ENCODE results near the gene CLASP1.
A peak's percentile ranks its signal among the peaks of the same experiment; 100 is the strongest.

CLASP1 gene

DNA sequence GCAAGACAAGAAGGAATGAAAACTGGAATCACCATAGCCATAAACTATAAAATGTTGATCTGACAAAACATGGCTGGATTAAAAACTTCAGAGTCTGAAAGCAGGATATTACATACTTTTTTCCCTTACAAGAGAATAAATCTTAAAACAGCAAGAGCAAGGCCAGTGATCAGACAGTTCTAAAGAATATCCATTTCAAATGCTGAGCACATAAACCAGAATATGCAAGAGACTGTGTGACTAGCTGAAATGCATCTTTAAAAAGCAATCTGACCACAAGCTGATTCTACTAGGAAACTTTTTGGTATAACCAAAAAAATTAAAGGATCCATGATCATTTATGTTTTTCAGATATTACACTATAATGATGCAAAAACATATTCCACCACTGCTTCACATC lies 239.3 kb downstream of the CLASP1 start:
- CTCF ChIA-PET: interaction anchor here (1.4 kb wide), 1 partner anchor 12 kb away, joined by 3 read pairs; no protein-coding TSS in a partner anchor
- Mint-ChIP-seq H3K27ac (no peak overlapping the region), H3K36me3 (peaks cover 28% of the 10 kb centered on the region)

DNA sequence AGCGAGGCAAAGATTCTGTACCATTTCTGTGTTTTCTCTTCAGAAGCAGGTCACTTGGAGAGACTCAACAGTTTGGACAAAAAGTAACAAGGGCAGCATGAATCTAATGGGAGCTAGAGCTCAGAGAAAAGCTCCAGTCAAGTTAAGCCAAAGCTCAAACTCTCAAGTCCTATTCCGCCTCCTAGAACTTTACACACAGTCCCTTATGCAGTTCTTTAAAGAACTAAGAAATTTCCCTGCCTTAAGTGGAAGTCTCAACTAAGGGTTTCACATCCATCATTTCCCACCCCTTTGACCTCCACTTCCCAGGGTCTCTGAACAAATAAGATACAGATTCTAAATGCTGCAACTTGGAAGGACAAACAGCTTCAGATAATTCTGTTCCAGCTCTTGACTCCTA lies 239.9 kb downstream of the CLASP1 start:
- Mint-ChIP-seq H3K4me1 (no peaks in the 10 kb centered on the region), H3K9me3 (no peaks in the 10 kb centered on the region), H3K27me3 (no peaks in the 10 kb centered on the region), H3K4me3 (no peak overlapping the region), H3K36me3 (peaks cover 29% of the 10 kb centered on the region), H3K27ac (no peak overlapping the region)
- CTCF ChIA-PET: interaction anchor here (1.4 kb wide), 1 partner anchor 11 kb away, joined by 3 read pairs; no protein-coding TSS in a partner anchor
- no peak for DNase-seq

More for the DNA sequence above, 239.3 kb downstream of the CLASP1 start:
- no peaks in the 10 kb centered on the region for H3K9me3 Mint-ChIP-seq
- no peaks in the 10 kb centered on the region for H3K27me3 Mint-ChIP-seq
- no peak overlapping the region for H3K4me3 Mint-ChIP-seq
- no peak for DNase-seq
- H3K4me1 Mint-ChIP-seq: no peaks in the 10 kb centered on the region

DNA sequence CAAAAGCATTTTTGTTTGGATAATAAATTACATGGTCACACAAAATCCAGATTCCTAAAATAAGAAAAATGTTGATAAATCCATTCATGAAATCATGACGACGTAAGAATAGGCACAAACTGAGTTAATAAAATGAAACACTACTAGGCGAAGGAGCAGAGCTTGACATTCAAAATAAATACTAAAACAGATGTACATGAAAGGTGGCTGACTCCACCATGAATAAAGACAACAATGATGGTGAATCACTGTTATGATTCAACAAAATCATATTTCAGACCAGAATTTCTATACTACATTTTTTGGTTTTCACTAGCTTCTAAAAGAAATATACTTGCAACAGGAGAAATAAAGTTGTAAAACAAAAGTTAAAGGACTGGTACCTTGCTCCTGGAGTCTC lies 240.6 kb downstream of the CLASP1 start:
- H3K27ac Mint-ChIP-seq: no peak overlapping the region
- no peaks in the 10 kb centered on the region for H3K27me3 Mint-ChIP-seq
- no peak overlapping the region for H3K4me3 Mint-ChIP-seq

DNA sequence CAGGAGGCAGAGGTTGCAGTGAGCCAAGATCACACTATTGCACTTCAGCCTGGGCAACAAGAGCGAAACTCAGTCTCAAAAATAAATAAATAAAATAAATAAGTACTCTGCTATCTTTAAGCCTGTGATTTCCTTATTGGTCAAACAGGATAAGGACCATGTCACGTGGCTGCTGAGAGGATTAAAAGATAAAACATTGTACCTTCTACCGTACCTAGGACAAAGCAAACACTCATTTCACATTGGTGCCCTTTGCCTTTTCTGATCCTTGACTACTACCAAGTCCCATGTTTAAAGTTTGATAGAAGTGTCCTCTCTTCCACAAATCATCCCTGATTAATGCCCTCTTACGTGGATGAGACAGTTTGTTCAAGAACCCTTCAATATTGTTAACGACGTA lies 244.0 kb downstream of the CLASP1 start:
- CTCF ChIA-PET: no interaction called here
- no peak overlapping the region for H3K27ac Mint-ChIP-seq

More for the DNA sequence above, 240.6 kb downstream of the CLASP1 start:
- H3K4me1 Mint-ChIP-seq: no peaks in the 10 kb centered on the region
- peaks cover 29% of the 10 kb centered on the region for H3K36me3 Mint-ChIP-seq
- DNase-seq: no peak
- CTCF ChIA-PET: no interaction called here
- H3K9me3 Mint-ChIP-seq: no peaks in the 10 kb centered on the region

DNA sequence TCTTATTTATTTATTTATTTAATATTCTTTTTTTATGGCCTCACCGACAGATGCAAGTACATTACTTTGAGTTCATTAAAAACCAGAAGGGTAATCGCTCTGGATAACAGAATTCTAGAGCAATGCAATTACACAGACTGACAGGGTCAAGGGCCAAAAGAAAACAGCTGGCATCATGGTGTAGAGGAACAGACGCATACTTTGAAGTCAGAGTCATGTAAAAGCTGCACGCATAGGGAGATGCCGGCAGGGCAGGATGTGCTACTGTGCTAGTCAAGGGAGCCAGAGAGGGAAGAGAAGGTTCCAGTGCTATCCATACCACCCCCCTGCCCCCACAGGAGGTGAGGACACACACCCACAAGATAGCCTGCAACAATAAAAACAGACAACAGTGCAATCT lies 249.1 kb downstream of the CLASP1 start:
- Mint-ChIP-seq H3K27ac (no peak overlapping the region), H3K36me3 (peaks cover 26% of the 10 kb centered on the region), H3K9me3 (no peaks in the 10 kb centered on the region), H3K4me1 (no peaks in the 10 kb centered on the region), H3K27me3 (no peaks in the 10 kb centered on the region), H3K4me3 (no peak overlapping the region)
- no peak for DNase-seq
- CTCF ChIA-PET: no interaction called here

More for the DNA sequence above, 244.0 kb downstream of the CLASP1 start:
- no peaks in the 10 kb centered on the region for H3K9me3 Mint-ChIP-seq
- no peak overlapping the region for H3K4me3 Mint-ChIP-seq
- H3K27me3 Mint-ChIP-seq: no peaks in the 10 kb centered on the region
- H3K4me1 Mint-ChIP-seq: no peaks in the 10 kb centered on the region
- H3K36me3 Mint-ChIP-seq: peaks cover 32% of the 10 kb centered on the region
- no peak for DNase-seq

DNA sequence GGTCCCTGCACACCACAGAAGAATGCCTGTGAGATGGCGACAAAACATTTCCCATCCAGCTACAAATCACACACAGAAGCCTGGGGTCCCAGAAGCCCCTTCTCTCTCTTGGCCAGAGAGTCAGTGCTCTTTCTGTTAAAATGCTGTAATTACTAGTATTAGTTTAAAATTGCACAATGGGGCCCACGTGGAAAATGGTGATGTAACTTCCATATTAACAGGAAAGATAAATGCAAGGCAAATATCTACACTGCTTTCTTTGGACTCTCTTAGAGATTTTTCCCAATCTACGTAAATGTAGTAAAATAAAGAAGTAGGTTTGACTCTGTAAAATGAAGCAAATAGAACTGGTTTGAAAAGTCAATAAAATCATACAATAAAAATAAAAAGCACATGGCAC lies 250.4 kb downstream of the CLASP1 start:
- no peak for DNase-seq
- peaks cover 27% of the 10 kb centered on the region for H3K36me3 Mint-ChIP-seq
- no peak overlapping the region for H3K4me3 Mint-ChIP-seq
- H3K4me1 Mint-ChIP-seq: no peaks in the 10 kb centered on the region
- H3K9me3 Mint-ChIP-seq: no peaks in the 10 kb centered on the region
- H3K27ac Mint-ChIP-seq: no peak overlapping the region
- H3K27me3 Mint-ChIP-seq: no peaks in the 10 kb centered on the region
- CTCF ChIA-PET: interaction anchor here (1.0 to 1.1 kb wide), 2 partner anchors 11 kb away, joined by 3 read pairs; no protein-coding TSS in a partner anchor

DNA sequence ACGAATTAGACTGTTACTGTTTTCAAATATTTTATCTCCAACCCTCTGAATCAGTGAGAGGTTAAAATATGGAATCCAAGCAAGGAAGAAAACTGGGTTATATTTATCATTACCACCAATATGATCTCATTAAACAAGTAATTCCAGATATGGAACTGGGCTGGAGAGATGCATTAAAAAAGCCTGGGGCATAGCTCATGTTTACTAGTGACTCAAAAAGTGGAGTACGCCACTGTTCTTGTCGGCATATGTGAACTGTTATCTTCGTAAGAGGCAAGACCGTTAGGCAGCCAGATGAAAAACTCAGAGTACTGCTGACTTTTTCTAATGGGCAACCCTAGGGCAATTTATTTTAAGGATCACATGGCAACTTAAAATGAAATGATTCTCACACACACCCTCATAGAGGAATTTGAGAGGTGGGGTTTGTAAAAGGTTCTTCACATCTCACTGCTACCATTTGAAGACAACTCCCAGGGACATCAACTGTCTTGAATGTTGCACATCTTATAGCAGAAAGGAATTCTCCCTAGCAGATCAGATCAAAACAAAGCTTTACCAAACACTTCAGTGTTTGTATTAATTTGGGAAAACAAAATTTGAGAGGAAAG lies 259.1 kb downstream of the CLASP1 start:
- Mint-ChIP-seq H3K36me3 (peaks cover 22% of the 10 kb centered on the region), H3K27ac (no peak overlapping the region), H3K4me1 (no peaks in the 10 kb centered on the region), H3K4me3 (no peak overlapping the region), H3K27me3 (no peaks in the 10 kb centered on the region), H3K9me3 (no peaks in the 10 kb centered on the region)
- CTCF ChIA-PET: no interaction called here
- DNase-seq: no peak

DNA sequence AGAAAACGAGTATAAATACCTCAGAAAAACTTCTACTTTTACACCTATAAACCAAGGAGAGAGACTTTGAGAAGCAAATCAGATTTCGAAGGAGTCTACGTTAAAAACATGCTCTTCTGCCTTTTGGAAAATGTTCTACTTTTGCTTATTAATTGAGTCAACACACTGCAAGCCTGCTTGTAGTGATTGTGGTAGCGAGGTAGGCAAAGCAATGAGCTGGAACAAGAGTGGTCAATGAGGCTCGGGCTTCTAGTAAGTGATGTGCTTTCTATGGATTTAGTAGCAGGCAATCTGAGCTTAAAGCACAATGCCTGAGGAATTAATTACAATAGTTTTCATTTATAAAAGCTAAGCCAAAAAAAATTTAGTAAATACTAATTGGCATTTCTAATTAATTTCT lies 260.9 kb downstream of the CLASP1 start:
- H3K4me1 Mint-ChIP-seq: no peaks in the 10 kb centered on the region
- no peak overlapping the region for H3K4me3 Mint-ChIP-seq
- H3K36me3 Mint-ChIP-seq: peaks cover 21% of the 10 kb centered on the region
- no peaks in the 10 kb centered on the region for H3K27me3 Mint-ChIP-seq
- no peak for DNase-seq
- no peak overlapping the region for H3K27ac Mint-ChIP-seq
- CTCF ChIA-PET: interaction anchor here (1.0 kb wide), 1 partner anchor 10 kb away, joined by 3 read pairs; no protein-coding TSS in a partner anchor
- H3K9me3 Mint-ChIP-seq: no peaks in the 10 kb centered on the region

DNA sequence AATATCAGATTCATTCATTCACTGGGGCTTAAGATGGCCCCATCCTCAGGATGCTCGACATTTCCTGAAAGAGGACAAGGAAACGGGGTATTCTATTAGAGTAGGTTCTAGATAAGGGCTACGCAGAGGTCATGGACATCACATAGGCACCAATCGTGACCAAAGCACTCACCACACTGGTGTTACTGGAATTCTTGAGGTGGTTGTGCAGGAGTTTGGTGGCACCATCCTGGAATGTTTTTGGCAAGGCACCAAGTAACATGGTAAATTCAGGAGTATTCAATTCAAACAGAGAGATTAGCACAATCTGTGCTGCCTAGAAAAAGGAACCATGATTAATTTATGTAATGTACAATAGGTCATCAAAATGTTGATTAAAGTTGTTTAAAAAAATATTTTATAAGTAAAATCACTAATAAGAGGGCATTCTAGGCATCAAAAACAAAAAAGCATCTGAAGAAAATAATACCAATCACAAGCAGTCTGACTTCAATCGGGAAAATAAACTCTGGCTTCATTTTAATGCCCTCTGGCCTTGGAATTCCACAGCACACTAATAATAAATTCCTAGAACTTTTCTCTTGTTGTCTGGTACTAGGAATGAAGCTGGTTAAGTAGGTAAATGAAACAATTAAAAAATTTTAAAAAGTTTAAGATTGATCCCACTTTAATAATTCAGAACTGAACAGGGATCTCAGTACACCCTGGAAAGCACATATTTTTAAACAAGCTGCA lies 261.5 kb downstream of the CLASP1 start:
- CTCF ChIA-PET: interaction anchor here (1.0 kb wide), 1 partner anchor 10 kb away, joined by 3 read pairs; no protein-coding TSS in a partner anchor
- H3K36me3 Mint-ChIP-seq: peaks cover 20% of the 10 kb centered on the region

DNA sequence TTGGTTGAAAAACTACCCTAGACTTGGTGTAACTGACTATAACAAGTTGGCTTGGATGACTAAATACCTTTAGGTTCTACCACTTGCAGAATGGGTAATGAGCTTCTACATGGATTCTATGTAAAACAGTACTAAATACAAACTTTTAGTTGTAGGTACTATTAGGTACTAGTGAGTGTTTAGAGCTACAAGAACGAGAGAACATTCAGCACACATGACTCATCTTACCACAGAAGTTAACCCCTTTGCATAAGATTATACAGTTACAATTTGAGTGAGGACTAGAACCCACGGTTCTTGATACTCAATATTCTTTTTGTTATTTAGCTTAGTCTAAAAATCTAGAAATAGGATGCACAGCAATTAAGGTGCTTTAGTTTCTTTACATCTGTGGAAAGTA lies 262.6 kb downstream of the CLASP1 start:
- no peaks in the 10 kb centered on the region for H3K27me3 Mint-ChIP-seq
- H3K9me3 Mint-ChIP-seq: no peaks in the 10 kb centered on the region
- H3K27ac Mint-ChIP-seq: no peak overlapping the region
- H3K36me3 Mint-ChIP-seq: peaks cover 26% of the 10 kb centered on the region
- H3K4me1 Mint-ChIP-seq: no peaks in the 10 kb centered on the region
- no peak for DNase-seq
- CTCF ChIA-PET: interaction anchor here (0.9 to 1.7 kb wide), 2 partner anchors 16 to 31 kb away, joined by 3 to 5 read pairs; no protein-coding TSS in a partner anchor
- H3K4me3 Mint-ChIP-seq: no peak overlapping the region

More for the DNA sequence above, 261.5 kb downstream of the CLASP1 start:
- H3K4me1 Mint-ChIP-seq: no peaks in the 10 kb centered on the region
- no peaks in the 10 kb centered on the region for H3K27me3 Mint-ChIP-seq
- H3K4me3 Mint-ChIP-seq: no peak overlapping the region
- DNase-seq: no peak
- H3K9me3 Mint-ChIP-seq: no peaks in the 10 kb centered on the region
- H3K27ac Mint-ChIP-seq: peak overlapping the region; percentile 21

DNA sequence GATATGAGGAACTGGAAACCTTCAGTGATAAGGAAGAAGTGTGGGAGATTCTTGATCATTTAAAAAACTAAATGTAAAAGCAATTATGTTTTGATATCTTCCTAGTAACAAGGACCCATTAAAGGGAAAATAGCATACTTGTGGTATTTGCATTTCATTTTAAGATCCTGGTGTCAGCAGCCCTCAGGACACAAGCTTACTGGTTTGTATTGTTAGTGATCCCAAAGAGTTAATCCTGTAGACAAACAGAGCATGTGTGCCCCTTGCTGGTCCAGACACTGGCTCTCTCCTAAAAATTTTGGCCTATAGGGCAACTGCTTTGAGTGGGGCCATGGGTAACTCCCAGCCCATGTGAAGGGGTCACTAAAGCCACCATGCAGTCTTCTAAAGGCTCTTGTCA lies 263.2 kb downstream of the CLASP1 start:
- H3K4me1 Mint-ChIP-seq: no peaks in the 10 kb centered on the region
- H3K4me3 Mint-ChIP-seq: no peak overlapping the region
- H3K27me3 Mint-ChIP-seq: no peaks in the 10 kb centered on the region
- H3K27ac Mint-ChIP-seq: no peak overlapping the region
- CTCF ChIA-PET: interaction anchor here (0.9 to 1.7 kb wide), 2 partner anchors 17 to 30 kb away, joined by 3 to 5 read pairs; no protein-coding TSS in a partner anchor
- no peaks in the 10 kb centered on the region for H3K9me3 Mint-ChIP-seq
- DNase-seq: no peak
- H3K36me3 Mint-ChIP-seq: peaks cover 26% of the 10 kb centered on the region

DNA sequence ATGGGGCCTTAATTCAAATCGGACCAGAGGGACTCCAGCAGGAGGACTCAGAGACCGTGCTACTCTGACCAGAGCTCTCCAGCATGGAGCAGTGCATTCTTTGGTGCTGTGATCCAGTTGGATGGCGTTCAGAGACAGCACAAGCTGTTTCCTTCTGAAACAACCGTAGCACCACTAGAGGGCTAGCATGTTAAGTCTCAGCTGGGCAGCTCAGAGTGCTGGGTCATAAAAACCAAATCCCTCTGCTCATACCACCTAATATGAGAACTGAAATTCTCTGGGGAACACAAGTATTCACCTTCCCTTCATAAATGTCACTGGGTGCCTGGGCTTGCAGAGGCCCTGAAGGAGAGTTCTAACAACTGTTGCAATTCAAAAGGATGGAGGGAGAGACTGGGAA lies 266.5 kb downstream of the CLASP1 start:
- Mint-ChIP-seq H3K27ac (no peak overlapping the region), H3K27me3 (no peaks in the 10 kb centered on the region), H3K36me3 (peaks cover 34% of the 10 kb centered on the region), H3K4me1 (no peaks in the 10 kb centered on the region), H3K4me3 (no peak overlapping the region), H3K9me3 (no peaks in the 10 kb centered on the region)
- no peak for DNase-seq
- CTCF ChIA-PET: no interaction called here

DNA sequence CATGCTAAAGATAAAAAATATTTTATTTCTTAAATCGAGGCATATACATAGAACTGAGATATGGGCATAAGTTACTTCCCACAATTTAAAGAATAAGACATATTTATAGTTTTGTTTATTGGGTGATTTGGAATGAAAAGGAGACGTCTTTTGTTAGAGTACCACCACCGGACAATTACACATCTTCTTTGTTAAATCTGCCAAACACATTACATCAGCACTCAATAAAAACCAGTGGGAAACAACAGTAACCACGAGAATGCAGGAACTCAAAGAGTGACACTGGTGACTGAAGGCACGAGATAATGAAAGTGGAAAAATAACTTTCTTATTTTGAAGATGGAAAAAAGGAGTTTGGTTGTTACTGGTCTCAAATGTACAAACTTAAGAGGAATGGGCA lies 271.6 kb downstream of the CLASP1 start:
- no peak overlapping the region for H3K27ac Mint-ChIP-seq
- H3K4me1 Mint-ChIP-seq: no peaks in the 10 kb centered on the region
- H3K9me3 Mint-ChIP-seq: no peaks in the 10 kb centered on the region
- CTCF ChIA-PET: interaction anchor here (0.7 kb wide), 1 partner anchor 154 kb away, joined by 3 read pairs; no protein-coding TSS in a partner anchor
- H3K27me3 Mint-ChIP-seq: no peaks in the 10 kb centered on the region
- peaks cover 54% of the 10 kb centered on the region for H3K36me3 Mint-ChIP-seq
- H3K4me3 Mint-ChIP-seq: no peak overlapping the region
- DNase-seq: no peak

DNA sequence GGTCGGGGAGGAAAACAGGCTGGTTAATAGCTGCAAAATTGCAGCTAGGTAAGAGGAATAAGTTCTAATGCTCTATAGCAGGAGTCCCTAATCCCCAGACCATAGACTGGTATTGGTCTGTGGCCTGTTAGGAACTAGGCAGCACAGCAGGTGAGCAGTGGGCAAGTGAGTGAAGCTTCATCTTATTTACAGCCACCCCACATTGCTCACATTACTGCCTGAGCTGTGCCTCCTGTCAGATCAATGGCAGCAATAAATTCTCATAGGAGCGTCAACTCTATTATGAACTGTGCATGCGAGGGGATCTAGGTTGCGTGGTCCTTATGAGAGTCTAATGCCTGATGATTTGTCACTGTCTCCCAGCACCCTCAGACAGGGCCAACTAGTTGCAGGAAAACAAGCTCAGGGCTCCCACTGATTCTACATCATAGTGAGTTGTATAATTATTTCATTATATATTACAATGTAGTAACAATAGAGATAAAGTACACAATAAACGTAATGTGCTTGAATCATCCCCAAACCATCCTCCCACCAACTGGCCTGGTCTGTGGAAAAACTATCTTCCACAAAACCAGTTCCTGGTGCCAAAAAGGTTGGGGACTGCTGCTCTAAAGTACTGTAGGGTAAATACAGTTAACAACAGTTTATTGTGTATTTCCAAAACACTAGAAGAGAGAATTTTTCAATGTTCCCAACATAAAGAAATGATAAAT lies 272.6 kb downstream of the CLASP1 start:
- H3K4me1 Mint-ChIP-seq: no peaks in the 10 kb centered on the region
- CTCF ChIA-PET: interaction anchor here (0.8 kb wide), 1 partner anchor 25 kb away, joined by 3 read pairs; no protein-coding TSS in a partner anchor
- H3K9me3 Mint-ChIP-seq: no peaks in the 10 kb centered on the region
- no peaks in the 10 kb centered on the region for H3K27me3 Mint-ChIP-seq
- DNase-seq: no peak
- peaks cover 52% of the 10 kb centered on the region for H3K36me3 Mint-ChIP-seq
- H3K27ac Mint-ChIP-seq: no peak overlapping the region
- no peak overlapping the region for H3K4me3 Mint-ChIP-seq

All from activated naive CD4-positive, alpha-beta T cell treated with anti-CD3 and anti-CD28 coated beads, Interleukin-2, amount 10 ng/mL, durations not matched to agents 7 days and 5 days (primary cell).